ENCODE data around the gene RGS18. TPM values are rescaled to one million over a fixed set of nuclear protein-coding genes. Genes with fewer than 3 reads are reported as not detected.

The RGS18 gene
- total RNA-seq, 4 donors from 2014 or later = 0.68 to 1.1 TPM; not detected in 2

DNA sequence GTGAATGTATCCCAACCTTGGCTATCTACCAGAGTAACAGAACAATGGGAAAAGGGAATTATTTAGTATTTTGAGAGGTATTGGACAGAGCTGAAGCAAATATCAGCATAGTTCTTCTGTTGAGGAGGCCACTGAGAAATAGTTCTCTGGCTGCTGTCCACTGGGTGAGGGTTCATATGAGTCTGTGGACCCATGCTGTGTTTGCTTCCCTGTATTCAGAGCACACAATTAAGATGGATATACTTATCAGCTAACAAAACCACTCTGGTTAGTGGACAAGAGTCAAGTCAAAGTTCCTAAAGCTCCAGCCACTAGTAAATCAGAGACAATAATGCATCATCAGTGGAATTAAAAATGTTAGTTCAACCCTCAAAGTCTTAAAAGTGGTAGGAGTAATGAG, 66.1 kb downstream of the RGS18 start:
- Histone ChIP-seq H3K27ac (no peak overlapping the region), H3K36me3 (no peaks in the 10 kb centered on the region), H3K4me1 (no peaks in the 10 kb centered on the region), H3K9me3 (no peaks in the 10 kb centered on the region), H3K27me3 (no peaks in the 10 kb centered on the region), H3K4me3 (no peak overlapping the region)
- TF ChIP-seq, protein P1, sequence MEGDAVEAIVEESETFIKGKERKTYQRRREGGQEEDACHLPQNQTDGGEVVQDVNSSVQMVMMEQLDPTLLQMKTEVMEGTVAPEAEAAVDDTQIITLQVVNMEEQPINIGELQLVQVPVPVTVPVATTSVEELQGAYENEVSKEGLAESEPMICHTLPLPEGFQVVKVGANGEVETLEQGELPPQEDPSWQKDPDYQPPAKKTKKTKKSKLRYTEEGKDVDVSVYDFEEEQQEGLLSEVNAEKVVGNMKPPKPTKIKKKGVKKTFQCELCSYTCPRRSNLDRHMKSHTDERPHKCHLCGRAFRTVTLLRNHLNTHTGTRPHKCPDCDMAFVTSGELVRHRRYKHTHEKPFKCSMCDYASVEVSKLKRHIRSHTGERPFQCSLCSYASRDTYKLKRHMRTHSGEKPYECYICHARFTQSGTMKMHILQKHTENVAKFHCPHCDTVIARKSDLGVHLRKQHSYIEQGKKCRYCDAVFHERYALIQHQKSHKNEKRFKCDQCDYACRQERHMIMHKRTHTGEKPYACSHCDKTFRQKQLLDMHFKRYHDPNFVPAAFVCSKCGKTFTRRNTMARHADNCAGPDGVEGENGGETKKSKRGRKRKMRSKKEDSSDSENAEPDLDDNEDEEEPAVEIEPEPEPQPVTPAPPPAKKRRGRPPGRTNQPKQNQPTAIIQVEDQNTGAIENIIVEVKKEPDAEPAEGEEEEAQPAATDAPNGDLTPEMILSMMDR (IDR thresholded peaks at IDR 0.05) = no peak
- TF ChIP-seq POLR2A (IDR thresholded peaks at IDR 0.05) = no peak
- TF ChIP-seq POLR2AphosphoS5 (IDR thresholded peaks at IDR 0.05) = no peak
- no peak for TF ChIP-seq EP300 (IDR thresholded peaks at IDR 0.05; ENCODE audit: low read depth)
- in situ Hi-C loops (cut with MboI; ENCODE audit: low pct_ligation_motif_present in 1 of 4, low pct_unique_long_range_greater_than_20kb in 1 of 4, low sequenced_read_pairs in 3 of 4) = no loop called here
- intact Hi-C loops (cut with DNase I; ENCODE audit: low total_unique reads) = no loop called here
- no peak for DNase-seq

DNA sequence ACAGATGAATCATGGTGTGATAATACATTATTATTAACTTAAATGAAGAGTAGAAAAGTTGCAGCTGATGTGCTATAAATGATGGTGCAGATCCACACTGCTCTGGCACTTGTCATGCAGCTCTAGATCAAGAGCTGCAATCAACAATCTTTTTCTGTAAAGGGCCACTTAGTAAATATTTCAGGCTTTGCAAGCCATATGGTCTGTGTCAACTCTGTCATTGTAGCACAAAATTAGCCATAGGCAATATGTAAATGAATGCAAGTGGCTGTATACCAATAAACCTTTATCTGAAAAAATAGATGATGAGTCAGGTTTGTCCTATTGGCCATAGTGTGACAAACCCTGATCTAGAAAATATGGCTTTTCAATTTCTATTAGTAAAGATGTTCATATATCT, 66.6 kb downstream of the RGS18 start:
- no peaks in the 10 kb centered on the region for H3K27me3 ChIP-seq
- no peak for TF ChIP-seq POLR2AphosphoS5 (IDR thresholded peaks at IDR 0.05)
- TF ChIP-seq, protein P1 (IDR thresholded peaks at IDR 0.05) = no peak
- no peak for TF ChIP-seq EP300 (IDR thresholded peaks at IDR 0.05; ENCODE audit: low read depth)
- no peak for TF ChIP-seq POLR2A (IDR thresholded peaks at IDR 0.05)
- H3K36me3 ChIP-seq = no peaks in the 10 kb centered on the region
- no peak overlapping the region for H3K27ac ChIP-seq
- H3K4me1 ChIP-seq = no peaks in the 10 kb centered on the region
- H3K9me3 ChIP-seq = no peaks in the 10 kb centered on the region
- H3K4me3 ChIP-seq = no peak overlapping the region
- intact Hi-C loops (cut with DNase I; ENCODE audit: low total_unique reads) (no loop called here), in situ Hi-C loops (cut with MboI; ENCODE audit: low pct_ligation_motif_present in 1 of 4, low pct_unique_long_range_greater_than_20kb in 1 of 4, low sequenced_read_pairs in 3 of 4) (no loop called here)
- no peak for DNase-seq

DNA sequence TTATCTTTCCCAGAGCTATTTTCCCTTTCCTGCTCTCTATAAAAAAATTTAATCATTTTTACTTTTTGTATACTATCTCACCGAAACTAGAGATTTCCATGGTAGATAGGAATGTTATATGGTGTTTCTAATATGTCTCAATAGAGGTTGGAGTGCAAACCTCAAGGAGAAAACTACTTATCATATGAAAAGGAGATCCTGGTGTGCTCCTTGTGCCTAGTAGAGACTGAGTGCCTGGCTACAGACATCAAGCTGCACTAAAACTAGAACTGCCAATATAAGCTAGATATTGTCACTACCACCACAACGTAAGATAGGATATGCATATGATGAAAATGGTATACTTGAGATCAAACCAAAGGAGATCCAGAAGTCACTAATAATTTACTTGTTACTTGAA, 67.0 kb downstream of the RGS18 start:
- in situ Hi-C loops (cut with MboI; ENCODE audit: low pct_ligation_motif_present in 1 of 4, low pct_unique_long_range_greater_than_20kb in 1 of 4, low sequenced_read_pairs in 3 of 4) (no loop called here), intact Hi-C loops (cut with DNase I; ENCODE audit: low total_unique reads) (no loop called here)
- Histone ChIP-seq H3K9me3 (no peaks in the 10 kb centered on the region), H3K4me1 (no peaks in the 10 kb centered on the region), H3K27ac (no peak overlapping the region), H3K27me3 (no peaks in the 10 kb centered on the region), H3K4me3 (no peak overlapping the region), H3K36me3 (no peaks in the 10 kb centered on the region)
- no peak for DNase-seq
- TF ChIP-seq POLR2A (IDR thresholded peaks at IDR 0.05) (no peak), POLR2AphosphoS5 (IDR thresholded peaks at IDR 0.05) (no peak), EP300 (IDR thresholded peaks at IDR 0.05; ENCODE audit: low read depth) (no peak)
- TF ChIP-seq, protein P1 (IDR thresholded peaks at IDR 0.05) = no peak
- 73 to 84% methylated on average over 2 of the region's 2 CpGs for WGBS, 2 donors (ENCODE audit: low coverage in 1 of 2)

DNA sequence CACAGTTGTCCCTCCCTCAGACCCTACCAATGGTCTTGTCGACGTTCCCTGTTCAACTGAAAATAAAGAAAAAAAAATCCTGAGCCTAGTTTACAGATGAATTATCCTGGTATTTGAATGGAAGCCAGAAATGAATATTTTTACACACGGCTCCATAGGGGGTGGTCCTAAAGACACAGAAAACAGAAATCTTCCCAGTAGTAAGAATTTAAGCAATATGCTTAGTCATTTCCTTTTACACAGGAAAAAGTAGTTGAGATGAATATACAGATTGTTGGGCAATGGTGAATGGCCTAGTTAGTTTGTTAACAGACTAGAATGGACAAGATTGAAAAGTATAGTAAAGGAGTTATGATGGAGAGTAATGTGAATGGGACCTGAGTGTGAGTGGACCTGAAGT, 67.4 kb downstream of the RGS18 start:
- no peaks in the 10 kb centered on the region for H3K9me3 ChIP-seq
- H3K36me3 ChIP-seq = no peaks in the 10 kb centered on the region
- H3K27ac ChIP-seq = no peak overlapping the region
- no peak for DNase-seq
- no peaks in the 10 kb centered on the region for H3K27me3 ChIP-seq
- no peak for TF ChIP-seq POLR2A (IDR thresholded peaks at IDR 0.05)
- TF ChIP-seq, protein P1 (IDR thresholded peaks at IDR 0.05) = no peak
- no peak for TF ChIP-seq POLR2AphosphoS5 (IDR thresholded peaks at IDR 0.05)
- no peak for TF ChIP-seq EP300 (IDR thresholded peaks at IDR 0.05; ENCODE audit: low read depth)
- 75 to 100% methylated on average over 2 to 3 of the region's 3 CpGs for WGBS, 2 donors (ENCODE audit: low coverage in 1 of 2)
- no peaks in the 10 kb centered on the region for H3K4me1 ChIP-seq
- intact Hi-C loops (cut with DNase I; ENCODE audit: low total_unique reads) = no loop called here
- H3K4me3 ChIP-seq = no peak overlapping the region
- in situ Hi-C loops (cut with MboI; ENCODE audit: low pct_ligation_motif_present in 1 of 4, low pct_unique_long_range_greater_than_20kb in 1 of 4, low sequenced_read_pairs in 3 of 4) = no loop called here
